NCI-H1436 treated with DMSO at 0.1 percent for 48 hours (cell line): ENCODE data around the gene PRPF6.
A peak's percentile ranks its signal among the peaks of the same experiment; 100 is the strongest.

Source experiments
- DNase-seq: peaks from one replicate; lab custom pipeline; 2025; lab: John Stamatoyannopoulos, UW

The PRPF6 gene, protein sequence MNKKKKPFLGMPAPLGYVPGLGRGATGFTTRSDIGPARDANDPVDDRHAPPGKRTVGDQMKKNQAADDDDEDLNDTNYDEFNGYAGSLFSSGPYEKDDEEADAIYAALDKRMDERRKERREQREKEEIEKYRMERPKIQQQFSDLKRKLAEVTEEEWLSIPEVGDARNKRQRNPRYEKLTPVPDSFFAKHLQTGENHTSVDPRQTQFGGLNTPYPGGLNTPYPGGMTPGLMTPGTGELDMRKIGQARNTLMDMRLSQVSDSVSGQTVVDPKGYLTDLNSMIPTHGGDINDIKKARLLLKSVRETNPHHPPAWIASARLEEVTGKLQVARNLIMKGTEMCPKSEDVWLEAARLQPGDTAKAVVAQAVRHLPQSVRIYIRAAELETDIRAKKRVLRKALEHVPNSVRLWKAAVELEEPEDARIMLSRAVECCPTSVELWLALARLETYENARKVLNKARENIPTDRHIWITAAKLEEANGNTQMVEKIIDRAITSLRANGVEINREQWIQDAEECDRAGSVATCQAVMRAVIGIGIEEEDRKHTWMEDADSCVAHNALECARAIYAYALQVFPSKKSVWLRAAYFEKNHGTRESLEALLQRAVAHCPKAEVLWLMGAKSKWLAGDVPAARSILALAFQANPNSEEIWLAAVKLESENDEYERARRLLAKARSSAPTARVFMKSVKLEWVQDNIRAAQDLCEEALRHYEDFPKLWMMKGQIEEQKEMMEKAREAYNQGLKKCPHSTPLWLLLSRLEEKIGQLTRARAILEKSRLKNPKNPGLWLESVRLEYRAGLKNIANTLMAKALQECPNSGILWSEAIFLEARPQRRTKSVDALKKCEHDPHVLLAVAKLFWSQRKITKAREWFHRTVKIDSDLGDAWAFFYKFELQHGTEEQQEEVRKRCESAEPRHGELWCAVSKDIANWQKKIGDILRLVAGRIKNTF

DNA sequence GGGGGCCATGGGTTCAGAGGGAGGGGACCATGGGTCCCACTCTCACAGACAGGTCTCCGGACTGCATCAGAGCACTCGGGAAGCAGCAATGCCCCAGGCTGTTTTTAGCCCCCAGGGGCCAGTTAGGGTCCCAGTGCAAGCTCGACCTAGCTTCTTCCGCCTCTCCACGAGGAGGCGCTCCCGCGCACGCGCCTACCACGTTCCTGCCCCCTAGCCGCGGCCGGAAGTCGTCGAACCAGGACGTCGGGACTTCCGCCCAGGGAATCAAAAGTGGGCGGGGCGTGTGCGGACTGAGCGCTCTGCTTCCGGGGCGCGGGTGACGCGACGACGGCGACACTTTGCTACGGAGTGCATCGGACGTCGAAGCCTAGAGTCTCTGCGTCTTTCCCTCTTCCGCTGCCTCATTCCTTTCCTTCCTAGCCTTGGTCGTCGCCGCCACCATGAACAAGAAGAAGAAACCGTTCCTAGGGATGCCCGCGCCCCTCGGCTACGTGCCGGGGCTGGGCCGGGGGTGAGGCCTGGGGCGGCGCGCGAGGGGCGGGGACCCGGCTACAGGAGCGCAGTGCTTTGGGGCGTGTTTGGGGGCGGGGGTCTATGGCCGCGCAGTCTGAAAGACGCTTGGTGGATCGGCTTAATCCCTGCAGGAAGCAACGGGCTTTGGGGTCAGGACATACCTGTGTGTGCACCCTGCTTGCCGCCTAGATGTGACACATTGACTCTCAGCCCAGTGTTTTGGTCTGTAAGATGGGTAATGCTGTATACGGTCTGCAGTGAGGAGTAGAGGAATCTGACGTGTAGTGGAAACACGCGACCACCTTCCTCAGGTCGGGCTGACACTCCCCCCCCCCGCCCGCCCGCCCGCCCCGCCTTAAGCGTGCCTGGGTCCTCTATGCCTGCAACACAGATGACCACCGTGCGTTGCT is at the start of gene PRPF6:
Gene PRPF6, plus strand, starts transcription at position 327 of the 923 bp plus-strand sequence. Its CDS starts 114 bp downstream, at position 441.
- peak; percentile 68 for DNase-seq

DNA sequence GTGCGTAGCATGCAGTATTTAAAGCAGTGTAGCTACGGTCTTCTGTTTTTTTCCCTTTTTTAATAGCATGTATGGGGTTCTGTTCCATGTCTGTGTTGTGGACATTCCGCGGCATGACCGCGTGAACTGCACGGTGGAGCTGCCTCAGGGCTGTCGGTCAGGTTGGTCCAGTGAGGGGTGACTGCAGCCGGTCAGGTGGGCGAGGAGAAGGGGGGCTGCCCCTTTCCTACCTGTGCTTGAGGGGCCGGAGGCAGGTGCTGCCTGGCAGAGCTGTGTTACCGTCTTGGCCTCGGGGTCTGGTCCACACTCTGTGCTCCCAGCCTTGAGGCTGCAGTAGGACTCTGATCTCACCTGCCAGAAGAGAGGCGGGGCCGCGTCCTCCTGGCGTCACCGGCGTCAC is 49.2 kb upstream of the PRPF6 start:
- no peak for DNase-seq

DNA sequence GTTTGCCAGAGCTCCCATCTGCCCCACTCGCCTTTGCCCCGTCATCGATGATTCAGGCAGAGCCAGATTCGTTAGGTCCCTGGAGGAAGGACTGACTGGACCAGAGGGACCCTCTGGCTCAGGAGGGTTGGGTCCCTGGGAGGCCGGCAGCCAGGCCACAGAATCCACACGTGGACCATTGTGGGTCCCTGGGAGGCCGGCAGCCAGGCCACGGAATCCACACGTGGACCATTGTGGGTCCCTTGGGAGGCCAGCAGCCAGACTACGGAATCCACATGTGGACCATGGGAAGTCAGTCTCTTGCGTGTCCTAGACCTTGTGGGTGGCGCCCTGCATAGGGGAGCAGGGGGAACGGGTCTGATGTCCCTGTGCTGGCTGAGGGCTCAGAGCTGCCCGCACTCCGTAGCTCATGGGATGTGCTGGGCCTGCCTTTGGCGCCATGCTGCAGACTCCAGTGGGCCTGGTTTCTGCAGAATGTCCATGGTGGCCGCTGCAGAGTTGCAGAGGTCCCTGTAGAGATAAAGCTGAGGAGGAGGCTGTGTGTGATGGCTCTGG is 48.2 kb upstream of the PRPF6 start:
- no peak for DNase-seq

DNA sequence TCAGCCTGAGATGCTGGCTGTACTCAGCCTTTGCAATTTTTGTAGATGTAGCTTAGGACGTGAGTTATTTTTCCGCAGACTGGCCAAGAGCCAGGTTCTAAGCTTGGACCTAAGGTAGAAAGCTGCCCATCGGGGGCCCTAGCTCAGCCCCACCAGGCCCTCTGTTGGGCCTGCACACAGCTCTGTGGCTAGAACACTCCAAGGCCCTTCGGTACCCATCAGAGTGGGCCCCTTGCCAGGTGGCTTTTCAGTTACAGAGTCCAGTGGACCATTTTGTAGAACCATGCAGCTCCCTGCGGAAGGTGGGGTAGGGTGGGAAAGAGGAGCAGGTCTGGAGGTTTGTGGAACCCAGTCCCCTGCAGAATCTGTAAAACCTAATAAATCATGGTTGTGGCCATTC is 47.3 kb upstream of the PRPF6 start:
- DNase-seq, result no peak

DNA sequence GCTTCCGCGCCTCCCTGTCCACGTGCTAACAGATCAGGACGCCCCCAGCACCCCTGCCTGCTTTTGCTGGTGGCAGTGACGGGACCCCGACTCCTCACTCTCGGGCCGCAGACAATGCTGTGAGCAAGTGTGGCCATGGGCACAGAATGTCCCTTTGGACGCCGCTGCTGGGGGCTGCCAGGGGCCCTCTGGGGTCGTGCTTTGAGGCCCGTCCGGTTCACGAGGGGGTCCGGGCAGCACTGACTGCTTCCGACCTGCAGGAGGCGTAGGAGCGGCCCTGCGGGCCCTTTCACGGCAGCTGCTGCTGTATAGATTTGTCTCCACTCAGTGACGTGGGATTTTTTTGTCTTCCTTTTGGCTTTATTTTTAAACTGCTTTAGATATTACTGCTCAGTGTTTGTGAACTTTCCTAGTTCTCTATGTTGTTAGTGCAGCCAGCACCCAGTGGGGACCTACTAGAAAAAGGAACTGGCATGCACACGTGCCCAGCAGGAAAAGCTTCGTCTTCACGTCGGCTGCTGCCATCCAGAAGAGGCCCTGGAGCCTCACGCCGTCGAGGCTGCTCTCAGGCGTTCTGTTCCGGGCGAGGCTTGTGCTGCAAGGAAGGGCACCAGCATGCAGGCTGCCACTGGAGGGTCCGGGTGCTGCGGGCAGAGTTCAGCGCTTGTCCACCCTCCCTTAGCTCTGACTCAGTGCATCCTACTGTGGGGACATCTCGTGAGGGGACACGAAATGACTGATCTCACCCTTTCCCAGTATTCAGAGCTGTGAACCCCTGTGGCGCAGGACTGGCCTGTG is 46.5 kb upstream of the PRPF6 start:
- DNase-seq, result no peak

DNA sequence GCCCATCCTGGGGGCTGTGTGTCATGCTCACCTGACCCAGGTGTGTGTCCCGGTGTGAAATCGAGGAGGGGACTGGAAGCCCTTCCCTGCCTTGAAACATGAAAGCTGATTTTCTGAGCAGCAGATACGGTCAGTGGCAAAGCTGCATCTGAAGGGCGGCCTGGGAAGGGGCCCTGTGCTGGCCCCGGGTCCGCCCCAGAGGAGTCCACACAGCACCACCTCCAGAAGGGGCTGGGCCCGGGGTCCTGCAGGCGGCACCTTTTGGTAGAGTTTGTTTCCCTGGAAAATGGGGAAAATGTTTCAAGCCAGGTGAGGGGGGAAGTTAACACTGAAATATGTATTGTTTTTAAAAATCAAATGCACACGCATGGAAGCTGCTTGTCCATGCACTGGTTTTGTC is 45.5 kb upstream of the PRPF6 start:
- DNase-seq, result no peak

DNA sequence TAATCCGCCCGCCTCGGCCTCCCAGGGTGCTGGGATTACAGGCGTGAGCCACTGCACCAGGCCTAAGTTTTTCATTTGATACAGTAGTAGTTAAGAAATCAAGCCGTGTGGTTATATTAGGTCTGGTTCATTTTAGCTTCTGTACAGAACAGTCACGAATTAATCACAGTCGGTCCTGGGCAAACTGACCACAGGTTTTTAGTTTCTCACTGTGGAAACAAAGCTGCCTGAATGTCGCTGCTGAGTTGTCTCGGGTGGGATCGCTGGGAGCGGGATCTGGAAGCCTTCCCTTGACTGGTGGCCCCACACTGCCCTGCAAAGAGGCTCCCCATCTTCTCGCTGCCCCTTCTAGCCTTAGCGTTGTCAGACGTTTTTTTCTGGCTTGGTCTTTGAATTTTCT is 43.3 kb upstream of the PRPF6 start:
- no peak for DNase-seq

DNA sequence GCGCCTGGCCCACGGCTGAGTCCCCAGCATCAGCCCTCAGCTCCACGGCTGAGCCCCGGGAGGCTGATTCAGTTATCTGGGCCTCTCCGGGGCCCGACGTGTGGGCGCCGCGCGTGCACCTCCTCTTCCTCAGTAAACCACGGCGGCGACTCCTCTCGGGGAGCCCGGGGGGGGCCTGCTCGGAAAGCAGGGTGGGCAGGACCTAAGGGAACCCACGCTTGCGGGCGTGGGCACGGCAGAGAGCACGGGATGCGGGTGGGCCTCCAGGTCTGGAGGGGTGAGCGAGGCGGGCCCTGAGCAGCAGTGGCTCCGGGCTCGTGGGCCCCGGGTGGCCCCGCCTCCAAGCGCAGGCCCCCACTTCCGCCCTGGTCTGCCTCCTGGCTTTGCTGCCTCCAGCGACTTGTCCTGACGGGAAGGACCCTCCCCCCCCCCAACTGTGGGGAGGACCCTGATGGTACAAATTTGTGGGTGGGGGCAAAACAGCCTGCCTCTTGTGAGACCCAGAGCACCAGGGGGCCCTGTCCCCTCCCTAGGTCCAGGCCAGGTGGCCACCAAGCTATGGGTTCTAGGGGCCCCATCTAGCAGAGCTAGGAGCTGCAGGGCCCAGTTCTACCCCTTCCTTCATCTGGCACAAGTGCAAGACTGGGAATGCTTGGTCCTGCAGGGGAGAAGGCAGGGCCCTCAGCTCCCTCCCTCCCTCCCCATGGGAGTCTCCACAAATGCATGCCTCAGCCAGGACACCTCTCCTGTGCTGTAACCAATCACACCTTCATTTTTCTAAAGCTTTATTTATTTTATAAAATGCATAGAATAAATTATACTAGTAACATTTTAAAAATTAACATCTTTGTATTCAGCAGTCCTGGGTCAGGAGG is 41.6 kb upstream of the PRPF6 start:
- no peak for DNase-seq

DNA sequence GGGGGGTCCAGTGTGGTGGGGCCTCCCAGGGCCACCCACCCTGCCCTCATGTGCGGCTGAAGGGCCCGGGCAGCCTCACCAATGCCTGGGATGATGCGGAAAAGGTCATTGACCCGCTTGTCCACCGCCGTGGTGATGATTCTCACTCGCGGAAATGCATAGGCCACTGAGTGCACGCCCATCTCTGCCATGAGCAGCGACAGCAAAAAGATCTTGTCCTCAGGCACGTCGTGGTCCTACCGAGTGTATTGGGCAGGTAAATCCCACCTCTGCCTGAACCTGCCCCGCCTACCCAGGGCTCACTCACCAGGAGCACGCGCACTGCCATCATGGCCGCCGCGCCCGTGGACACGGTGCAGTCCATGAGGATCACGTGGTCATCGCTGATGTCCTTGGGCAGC is 40.9 kb upstream of the PRPF6 start:
- DNase-seq, result no peak

DNA sequence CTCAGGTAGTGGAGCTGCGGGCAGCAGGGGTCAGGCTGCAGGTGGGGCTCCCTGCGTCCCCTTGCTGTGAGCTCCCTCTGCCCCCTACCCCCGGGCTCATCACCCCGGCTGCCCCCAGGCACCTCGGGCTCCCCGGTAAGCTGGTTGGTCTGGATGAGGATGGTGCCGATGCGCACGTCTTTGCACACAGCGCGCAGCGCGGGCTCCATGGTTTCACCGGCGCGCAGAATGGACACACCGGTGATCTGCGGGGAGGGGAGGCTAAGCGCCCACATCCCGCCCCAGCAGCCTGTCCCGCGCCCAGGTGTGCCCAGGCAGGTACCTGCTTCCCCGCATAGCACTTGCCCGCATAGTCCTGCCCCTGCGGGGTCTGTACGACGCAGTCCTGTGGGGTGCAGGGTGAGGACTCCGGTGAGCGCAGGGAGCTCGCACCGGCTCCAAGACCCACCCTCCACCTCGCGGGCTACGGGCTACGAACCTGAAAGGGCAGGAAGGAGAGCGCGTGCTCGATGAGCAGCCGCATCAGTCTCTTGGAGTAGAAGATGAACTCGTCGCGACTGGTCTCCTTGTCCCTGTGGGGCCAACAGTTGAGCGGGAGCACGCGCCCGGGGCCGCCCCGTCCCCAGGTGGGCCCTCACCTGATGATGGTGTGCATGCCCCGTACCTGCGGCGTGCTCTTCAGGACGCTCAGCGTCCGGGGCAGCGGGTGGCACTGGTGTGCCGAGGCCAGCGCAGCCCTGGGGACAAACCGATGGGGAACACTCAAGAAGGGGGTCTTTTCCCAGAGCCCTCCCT is 40.3 kb upstream of the PRPF6 start:
- no peak for DNase-seq

DNA sequence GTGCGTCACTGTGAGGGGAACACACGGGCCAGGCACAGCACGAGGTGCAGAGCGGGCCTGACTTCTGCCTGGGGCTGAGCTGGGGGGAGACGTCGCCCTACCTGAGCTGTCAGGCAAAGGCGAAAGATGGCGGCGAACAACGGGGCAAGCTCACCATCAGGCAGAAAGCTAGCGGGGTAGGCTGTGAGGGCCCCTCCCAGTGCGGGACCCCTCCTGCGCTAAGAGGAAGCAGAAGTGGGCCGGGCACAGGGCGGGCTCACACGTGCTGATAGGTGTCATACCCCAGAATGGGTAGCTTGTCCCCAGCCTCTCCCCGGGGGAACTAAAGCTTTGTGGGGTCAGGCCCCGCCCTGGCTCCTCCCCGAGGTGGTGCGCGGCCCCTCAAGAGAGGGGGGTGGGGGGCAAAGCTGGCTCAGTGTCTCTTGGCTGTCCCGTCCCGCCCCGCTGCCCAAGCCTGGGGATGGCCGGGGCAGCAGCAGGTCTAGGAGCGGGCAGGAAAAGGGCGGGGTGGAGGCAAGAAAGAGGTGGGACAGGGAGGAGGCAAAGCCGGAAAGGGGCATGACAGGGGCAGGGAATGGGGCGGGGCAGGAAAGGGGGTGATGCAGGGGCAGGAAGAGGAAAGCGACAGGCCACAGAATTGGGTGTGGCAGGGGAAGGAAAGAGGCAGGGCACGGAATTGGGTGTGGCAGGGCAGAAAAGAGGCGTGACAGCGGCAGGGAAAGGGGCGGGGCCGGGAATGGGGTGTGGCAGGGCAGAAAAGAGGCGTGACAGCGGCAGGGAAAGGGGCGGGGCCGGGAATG is 39.5 kb upstream of the PRPF6 start:
- DNase-seq, result no peak

DNA sequence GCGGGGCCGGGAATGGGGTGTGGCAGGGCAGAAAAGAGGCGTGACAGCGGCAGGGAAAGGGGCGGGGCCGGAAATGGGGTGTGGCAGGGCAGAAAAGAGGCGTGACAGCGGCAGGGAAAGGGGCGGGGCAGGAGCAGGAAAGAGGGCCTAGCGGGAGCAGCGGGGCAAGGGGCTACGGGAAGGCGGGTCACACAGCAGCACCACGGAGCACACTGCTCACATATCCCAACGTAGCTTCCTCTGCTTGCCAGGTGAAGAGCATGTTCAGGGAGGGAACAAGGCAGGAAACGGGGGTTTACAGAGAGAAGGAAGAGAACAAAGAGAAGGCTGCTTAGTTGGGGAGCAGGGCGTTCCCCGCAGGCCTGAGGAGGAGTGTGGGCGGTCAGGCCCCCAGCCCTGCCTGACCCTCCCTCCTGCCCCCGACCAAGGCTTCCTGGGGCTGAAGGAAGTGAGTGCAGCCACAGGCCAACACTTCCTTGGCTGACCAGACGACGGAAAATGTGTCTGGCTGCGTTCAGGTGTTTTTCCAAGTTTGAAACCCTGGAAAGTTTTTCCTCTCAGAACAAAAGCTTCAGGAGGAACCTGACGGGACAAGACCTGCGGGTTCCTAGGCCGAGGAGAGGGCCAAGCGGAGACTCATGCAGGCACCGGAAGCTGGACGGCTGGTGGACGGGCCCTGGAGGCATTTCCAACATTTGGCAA is 38.5 kb upstream of the PRPF6 start:
- DNase-seq, result no peak

DNA sequence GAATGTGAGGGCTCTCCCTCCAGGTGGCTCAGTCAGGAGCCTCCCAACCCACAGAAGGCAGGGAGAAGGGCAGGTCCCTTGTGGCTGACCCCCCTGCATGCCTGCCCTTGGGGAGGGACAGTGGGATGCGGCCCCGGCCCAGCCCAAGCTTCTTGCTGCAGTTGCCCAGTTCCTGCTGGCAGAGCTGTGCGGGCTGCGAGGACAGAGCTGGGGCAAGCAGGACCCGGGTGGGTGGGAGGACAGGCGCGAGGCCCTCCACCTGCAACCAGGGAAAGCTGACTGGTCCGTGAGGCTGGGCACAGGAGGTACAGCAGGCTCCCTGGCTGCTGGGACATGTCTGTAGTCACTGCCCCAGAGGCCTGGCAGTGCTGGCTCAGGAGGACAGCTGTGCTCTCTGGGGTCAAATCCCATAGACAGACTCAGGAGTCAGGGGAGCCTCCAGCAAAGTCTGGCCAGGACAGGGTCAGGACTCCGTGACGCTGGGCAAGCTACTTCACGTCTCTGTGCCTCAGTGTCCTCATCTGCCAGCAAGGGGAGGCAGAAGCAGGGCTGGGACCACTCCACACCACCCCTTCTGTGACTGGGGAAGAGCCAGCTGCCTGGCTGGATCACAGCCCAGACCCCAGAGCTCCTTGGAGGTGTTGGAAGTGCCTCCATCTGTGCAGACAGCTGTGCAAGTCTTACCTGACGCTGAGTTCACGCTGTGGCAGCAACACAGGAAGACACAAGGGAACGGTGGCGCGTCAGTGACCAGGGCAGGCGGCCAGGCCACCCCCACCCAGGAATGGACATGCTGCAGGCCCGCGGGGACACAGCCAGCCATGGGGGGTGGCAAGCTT is 37.7 kb upstream of the PRPF6 start:
- DNase-seq, result no peak

DNA sequence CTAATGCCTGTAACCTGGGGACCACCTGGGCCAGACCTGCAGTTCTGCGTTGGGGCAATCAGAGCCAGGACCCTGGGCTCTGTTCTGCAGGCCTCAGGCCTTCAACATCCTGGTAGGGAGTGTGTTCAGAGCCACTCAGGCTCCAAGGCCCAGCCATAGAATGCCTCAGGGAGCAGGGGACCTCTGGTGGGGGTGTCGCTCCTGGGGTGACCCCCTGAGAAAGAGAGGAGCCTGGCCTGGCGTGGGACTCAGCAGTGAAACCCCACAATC is 37.2 kb upstream of the PRPF6 start:
- DNase-seq, result no peak

DNA sequence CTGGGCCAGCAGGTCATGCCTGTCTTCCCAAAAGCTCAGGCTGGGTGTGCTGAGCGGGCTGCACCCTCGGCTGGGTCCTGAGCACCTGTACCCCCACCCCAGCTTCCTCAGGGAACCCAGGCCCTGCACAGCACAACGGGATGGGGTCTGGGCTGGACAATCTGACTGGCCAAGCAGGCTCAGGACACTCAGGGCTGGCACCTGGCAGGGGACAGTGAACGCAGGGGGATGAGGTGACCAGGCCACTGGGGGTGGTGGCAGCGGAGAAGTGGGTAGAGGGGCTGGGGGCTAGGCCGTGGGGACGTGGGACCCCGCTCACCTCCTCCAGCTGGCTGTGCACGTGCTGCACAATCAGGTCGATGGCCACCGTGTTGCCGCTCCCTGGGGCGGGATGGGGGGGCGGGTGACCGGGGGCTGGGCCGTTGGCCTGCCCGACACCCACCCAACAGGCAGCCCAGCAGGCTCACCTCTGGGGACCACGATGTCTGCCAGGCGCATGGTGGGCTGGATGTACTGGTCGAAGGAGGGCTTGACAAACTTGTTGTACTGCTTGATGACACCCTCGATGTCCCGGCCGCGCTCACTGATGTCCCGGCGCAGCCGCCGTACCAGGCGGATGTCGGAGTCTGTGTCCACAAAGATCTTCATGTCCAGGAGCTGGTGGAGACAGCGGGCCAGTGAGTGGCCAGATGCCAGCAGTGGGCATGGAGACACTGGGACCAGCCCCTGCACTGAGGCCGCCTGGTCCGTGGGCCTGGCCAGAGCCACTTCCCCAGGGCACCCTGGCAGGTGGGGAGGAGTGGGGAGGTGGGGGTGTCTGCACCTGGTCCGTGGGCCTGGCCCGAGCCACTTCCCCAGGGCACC is 36.6 kb upstream of the PRPF6 start:
- DNase-seq, result no peak
